Fibroblast of lung (primary cell): ENCODE results near the gene C4orf17. TPM values are rescaled to one million over a fixed set of nuclear protein-coding genes. Genes with fewer than 3 reads are reported as not detected.

Experiments
- DNase-seq, 2 donors: peaks; one replicate each; pipeline versions ENCODE4 v3.0.0 to v3.0.0-alpha.2; 2010; ENCODE audit warnings: low read depth in 2 of 2
- H2AFZ ChIP-seq: 2 replicates; pipeline ENCODE4 v1.5.1; 2012; ENCODE audit warnings: low read length, control low read depth, inconsistent platforms
- H3K27ac ChIP-seq: 2 replicates; pipeline ENCODE4 v1.5.1; 2011; ENCODE audit warnings: low read length, control low read depth; ENCODE audit not compliant: insufficient read depth
- H3K27me3 ChIP-seq: 2 replicates; pipeline ENCODE4 v1.5.1; 2011; ENCODE audit warnings: mild to moderate bottlenecking, low read length; ENCODE audit not compliant: control insufficient read depth, insufficient read depth
- H3K36me3 ChIP-seq: 2 replicates; pipeline ENCODE4 v1.5.1; 2011; ENCODE audit warnings: low read length; ENCODE audit not compliant: control insufficient read depth, insufficient read depth
- H3K4me1 ChIP-seq: 2 replicates; pipeline ENCODE4 v1.5.1; 2011; ENCODE audit warnings: low read length; ENCODE audit not compliant: control insufficient read depth, insufficient read depth; ENCODE audit errors: extremely low read depth
- H3K4me2 ChIP-seq: 2 replicates; pipeline ENCODE4 v1.5.1; 2011; ENCODE audit warnings: low read length, control low read depth; ENCODE audit not compliant: insufficient read depth; ENCODE audit errors: extremely low read depth
- H3K4me3 ChIP-seq, 4 experiments: fragments of 200-600 bp in 1 of 4; sonication (generic) in 1 of 4; replicated peaks in 1 of 4; 2 replicates each; pipeline ENCODE4 v1.5.1; 2011 to 2016; ENCODE audit warnings: low read length in 4 of 4, low read depth in 3 of 4, mild to moderate bottlenecking in 3 of 4, control low read depth in 2 of 4, inconsistent platforms in 1 of 4, mixed read lengths in 1 of 4; ENCODE audit not compliant: insufficient read depth in 1 of 4; ENCODE audit errors: control extremely low read depth in 1 of 4
- H3K79me2 ChIP-seq: 2 replicates; pipeline ENCODE4 v1.5.1; 2012; ENCODE audit warnings: mild to moderate bottlenecking, low read length, inconsistent platforms; ENCODE audit not compliant: control insufficient read depth, insufficient read depth
- H3K9ac ChIP-seq: 2 replicates; pipeline ENCODE4 v1.5.1; 2011; ENCODE audit warnings: mild to moderate bottlenecking, low read length, control low read depth; ENCODE audit not compliant: insufficient read depth
- H3K9me3 ChIP-seq: 2 replicates; pipeline ENCODE4 v1.5.1; 2012; ENCODE audit warnings: low read depth, low read length; ENCODE audit not compliant: control insufficient read depth, insufficient read depth
- H4K20me1 ChIP-seq: 2 replicates; pipeline ENCODE4 v1.5.1; 2011; ENCODE audit warnings: low read length; ENCODE audit not compliant: control insufficient read depth, insufficient read depth; ENCODE audit errors: extremely low read depth
- EZH2 ChIP-seq: IDR thresholded peaks from 2 replicates; pipeline ENCODE4 v1.5.1; 2012; ENCODE audit warnings: low read length, control low read depth, mild to moderate bottlenecking; ENCODE audit errors: missing control alignments
- polyA plus RNA-seq, 2 donors: library from polyadenylated mRNA; depleted of rRNA in 1 of 2; stranded (reverse) in 1 of 2; unstranded in 1 of 2; fragments of >200 nt; gene quantifications; 2 replicates each; pipeline ENCODE4 v1.2.1, GENCODE V29; 2011 to 2012; ENCODE audit warnings: missing spikeins in 1 of 2
- total RNA-seq: library from RNA; depleted of rRNA; stranded (reverse); fragments of >200 nt; gene quantifications from 2 replicates; pipeline ENCODE4 v1.2.1, GENCODE V29; 2014
- TF ChIP-seq, protein P1 (sequence below), 2 donors: IDR thresholded peaks in 1 of 2; conservative IDR thresholded peaks in 1 of 2; 1 replicate in 1 of 2; 2 replicates in 1 of 2; pipeline ENCODE4 v1.5.1; 2011 to 2012; ENCODE audit warnings: low read length in 2 of 2, control low read depth in 1 of 2, inconsistent platforms in 1 of 2, low read depth in 1 of 2, mild to moderate bottlenecking in 1 of 2

C4orf17 gene
- total and polyA plus RNA-seq, 2 donors (not counting 1 experiment from before 2014, with no cell fraction given): not detected

- Histone ChIP-seq H3K4me1 (no peaks in the 10 kb centered on the region), H3K27ac (no peak overlapping the region), H3K4me3 (no peak overlapping the region), H3K9ac (no peak overlapping the region), H3K36me3 (no peaks in the 10 kb centered on the region), H3K4me2 (no peak overlapping the region), H2AFZ (no peak overlapping the region), H3K9me3 (no peaks in the 10 kb centered on the region), H3K27me3 (no peaks in the 10 kb centered on the region), H3K79me2 (no peaks in the 10 kb centered on the region), H4K20me1 (no peaks in the 10 kb centered on the region)
- DNase-seq: no peak
- TF ChIP-seq, protein P1, sequence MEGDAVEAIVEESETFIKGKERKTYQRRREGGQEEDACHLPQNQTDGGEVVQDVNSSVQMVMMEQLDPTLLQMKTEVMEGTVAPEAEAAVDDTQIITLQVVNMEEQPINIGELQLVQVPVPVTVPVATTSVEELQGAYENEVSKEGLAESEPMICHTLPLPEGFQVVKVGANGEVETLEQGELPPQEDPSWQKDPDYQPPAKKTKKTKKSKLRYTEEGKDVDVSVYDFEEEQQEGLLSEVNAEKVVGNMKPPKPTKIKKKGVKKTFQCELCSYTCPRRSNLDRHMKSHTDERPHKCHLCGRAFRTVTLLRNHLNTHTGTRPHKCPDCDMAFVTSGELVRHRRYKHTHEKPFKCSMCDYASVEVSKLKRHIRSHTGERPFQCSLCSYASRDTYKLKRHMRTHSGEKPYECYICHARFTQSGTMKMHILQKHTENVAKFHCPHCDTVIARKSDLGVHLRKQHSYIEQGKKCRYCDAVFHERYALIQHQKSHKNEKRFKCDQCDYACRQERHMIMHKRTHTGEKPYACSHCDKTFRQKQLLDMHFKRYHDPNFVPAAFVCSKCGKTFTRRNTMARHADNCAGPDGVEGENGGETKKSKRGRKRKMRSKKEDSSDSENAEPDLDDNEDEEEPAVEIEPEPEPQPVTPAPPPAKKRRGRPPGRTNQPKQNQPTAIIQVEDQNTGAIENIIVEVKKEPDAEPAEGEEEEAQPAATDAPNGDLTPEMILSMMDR (conservative IDR thresholded peaks at IDR 0.05 in 1 of 2, IDR thresholded peaks at IDR 0.05 in 1 of 2; ENCODE audit: low read depth in 1 of 2, low read length in 2 of 2): no peak
- no peak for TF ChIP-seq EZH2
Measured at GRCh38 chr4:99587309-99587708, 76.5 kb downstream of the C4orf17 start.

GRCh38 chr4:99587803-99588202 is 77.0 kb downstream of the C4orf17 start:
- no peaks in the 10 kb centered on the region for H3K27me3 ChIP-seq
- H3K79me2 ChIP-seq: no peaks in the 10 kb centered on the region
- H4K20me1 ChIP-seq: no peaks in the 10 kb centered on the region
- TF ChIP-seq, protein P1 (conservative IDR thresholded peaks at IDR 0.05 in 1 of 2, IDR thresholded peaks at IDR 0.05 in 1 of 2; ENCODE audit: low read depth in 1 of 2, low read length in 2 of 2): no peak
- TF ChIP-seq EZH2: no peak
- H3K27ac ChIP-seq: no peak overlapping the region
- no peaks in the 10 kb centered on the region for H3K4me1 ChIP-seq
- H3K9ac ChIP-seq: no peak overlapping the region
- DNase-seq: peak in 1 of 2 donors; percentile 38
- H3K9me3 ChIP-seq: no peaks in the 10 kb centered on the region
- H3K4me3 ChIP-seq: no peak overlapping the region
- no peaks in the 10 kb centered on the region for H3K36me3 ChIP-seq
- H2AFZ ChIP-seq: no peak overlapping the region
- no peak overlapping the region for H3K4me2 ChIP-seq

- H3K9me3 ChIP-seq: no peaks in the 10 kb centered on the region
- TF ChIP-seq, protein P1 (conservative IDR thresholded peaks at IDR 0.05 in 1 of 2, IDR thresholded peaks at IDR 0.05 in 1 of 2; ENCODE audit: low read depth in 1 of 2, low read length in 2 of 2): no peak
- TF ChIP-seq EZH2: no peak
- H3K27ac ChIP-seq: no peak overlapping the region
- H3K36me3 ChIP-seq: no peaks in the 10 kb centered on the region
- no peaks in the 10 kb centered on the region for H4K20me1 ChIP-seq
- H3K4me2 ChIP-seq: no peak overlapping the region
- no peak overlapping the region for H3K4me3 ChIP-seq
- no peaks in the 10 kb centered on the region for H3K4me1 ChIP-seq
- no peak overlapping the region for H2AFZ ChIP-seq
- H3K9ac ChIP-seq: no peak overlapping the region
- H3K79me2 ChIP-seq: no peaks in the 10 kb centered on the region
- no peaks in the 10 kb centered on the region for H3K27me3 ChIP-seq
- no peak for DNase-seq
Measured at GRCh38 chr4:99591757-99592156, 80.9 kb downstream of the C4orf17 start.

Other genes with a start within 250 kb of the C4orf17 start
- gene ADH1A, start 220.0 kb upstream of the C4orf17 start, total RNA-seq: 0.17 TPM in 1 of 2 replicates, not detected in the other
- gene ADH1A, start 220.0 kb upstream of the C4orf17 start, polyA plus RNA-seq: 0.06 TPM in 1 of 2 replicates, not detected in the other
- gene ADH1B, start 189.6 kb upstream of the C4orf17 start, total RNA-seq: 364 and 844 TPM in 2 replicates
- 106 and 188 TPM in 2 replicates for gene ADH1B, start 189.6 kb upstream of the C4orf17 start, polyA plus RNA-seq
- gene ADH1C, start 158.3 kb upstream of the C4orf17 start, total RNA-seq: 0.77 and 0.83 TPM in 2 replicates
- gene ADH1C, start 158.3 kb upstream of the C4orf17 start, polyA plus RNA-seq: 0.35 and 1.2 TPM in 2 replicates
- 0.17 TPM in 1 of 2 replicates, not detected in the other for gene ADH7, start 75.7 kb upstream of the C4orf17 start, total RNA-seq
- gene ADH7, start 75.7 kb upstream of the C4orf17 start, polyA plus RNA-seq: not detected in 2 replicates
- 6.7 and 11.1 TPM in 2 replicates for gene TRMT10A, start 53.0 kb downstream of the C4orf17 start, total RNA-seq
- 5.6 and 6.0 TPM in 2 replicates for gene TRMT10A, start 53.0 kb downstream of the C4orf17 start, polyA plus RNA-seq
- 0.26 and 0.83 TPM in 2 replicates for gene MTTP, start 63.8 kb downstream of the C4orf17 start, total RNA-seq
- gene MTTP, start 63.8 kb downstream of the C4orf17 start, polyA plus RNA-seq: 0.03 and 0.05 TPM in 2 replicates
- under 0.01 TPM in 1 of 2 replicates, not detected in the other for gene C4orf54, start 146.8 kb downstream of the C4orf17 start, total RNA-seq
- gene C4orf54, start 146.8 kb downstream of the C4orf17 start, polyA plus RNA-seq: 0.01 TPM in 2 replicates